ENCODE data around the gene GSDME. TPM values are rescaled to one million over a fixed set of nuclear protein-coding genes. Genes with fewer than 3 reads are reported as not detected.

GSDME gene
- total and polyA plus RNA-seq, 2 of the 4 experiments (the other 2 are of a cell fraction): 75.2 to 78.7 TPM

- WGBS, 2 experiments (ENCODE audit: extremely low coverage in 2 of 2, insufficient read length in 1 of 2): 82% methylated on average over 2 of the region's 3 CpGs; no CpG with 5 or more reads in 1 of the 2 experiments
- Histone ChIP-seq H2BK5ac (ENCODE audit: low read depth, low read length, poor library complexity, severe bottlenecking) (no peak overlapping the region), H4K8ac (ENCODE audit: low read depth in 2 of 2, low read length in 2 of 2) (no peak overlapping the region), H2BK20ac (ENCODE audit: low read depth, low read length) (no peak overlapping the region), H3K4me3 (ENCODE audit: insufficient read depth, low read depth, low read length) (no peak overlapping the region), H2AFZ (replicated peaks; ENCODE audit: low read length, poor library complexity) (no peak overlapping the region), H3K36me3 (ENCODE audit: control insufficient read depth, insufficient read depth, low read length) (peaks cover 20% of the 10 kb centered on the region), H3K9ac (ENCODE audit: low read depth, low read length) (no peak overlapping the region), H3K23ac (ENCODE audit: low read depth, low read length) (no peak overlapping the region), H2BK15ac (ENCODE audit: low read depth, low read length) (no peak overlapping the region), H3K27ac (ENCODE audit: insufficient read depth, low read length) (no peak overlapping the region), H4K91ac (ENCODE audit: insufficient read depth, low read depth, low read length) (no peak overlapping the region), H3K4me2 (ENCODE audit: low read depth, low read length) (no peak overlapping the region), H3K4me1 (ENCODE audit: control insufficient read depth, insufficient read depth, low read length) (peaks cover 8% of the 10 kb centered on the region; the same call in 1 of the 2 replicates), H2AK9ac (replicated peaks; ENCODE audit: low read depth, low read length, poor library complexity) (no peak overlapping the region), H2BK120ac (ENCODE audit: low read depth, low read length) (no peak overlapping the region), H2AK5ac (ENCODE audit: low read depth, low read length) (no peak overlapping the region), H4K5ac (ENCODE audit: low read depth, low read length) (no peak overlapping the region), H3K27me3 (ENCODE audit: control insufficient read depth, insufficient read depth, low read length) (no peaks in the 10 kb centered on the region), H4K20me1 (ENCODE audit: insufficient read depth, low read length) (no peaks in the 10 kb centered on the region; the same call in 1 of the 2 replicates), H3K14ac (replicated peaks; ENCODE audit: low read depth, low read length) (no peak overlapping the region), H3K9me3 (ENCODE audit: control insufficient read depth, insufficient read depth, low read length) (no peaks in the 10 kb centered on the region), H3K9me1 (ENCODE audit: insufficient read depth, low read length) (peaks cover 23% of the 10 kb centered on the region; the same call in 1 of the 2 replicates), H3K79me1 (ENCODE audit: low read depth in 1 of 2, low read length in 2 of 2) (peaks cover 16 to 40% of the 10 kb centered on the region in 2 experiments), H3K18ac (ENCODE audit: low read depth, low read length) (no peak overlapping the region), H3K56ac (ENCODE audit: extremely low read depth, insufficient read depth, low read length) (no peak overlapping the region), H3K4ac (ENCODE audit: low read depth, low read length) (no peak overlapping the region)
- in situ Hi-C loops (cut with MboI; ENCODE audit: low sequenced_read_pairs) (no loop called here), intact Hi-C loops (cut with micrococcal nuclease) (no loop called here), dilution Hi-C loops (cut with HindIII; ENCODE audit: low sequenced_read_pairs, unreplicated experiment) (no loop called here)
- no TSS peak for BruUV-seq (replicated peaks)
- no peak for TF ChIP-seq RCOR1 (IDR thresholded peaks at IDR 0.05; ENCODE audit: insufficient replicate concordance, low read length)
- no peak for TF ChIP-seq NFE2L2 (IDR thresholded peaks at IDR 0.05; ENCODE audit: low read depth, low read length)
- no peak for TF ChIP-seq SMC3 (IDR thresholded peaks at IDR 0.05; ENCODE audit: low read depth, low read length)
- TF ChIP-seq MAZ (IDR thresholded peaks at IDR 0.05; ENCODE audit: borderline replicate concordance, low read depth, low read length): no peak
- no peak for TF ChIP-seq MAFK (IDR thresholded peaks at IDR 0.05; ENCODE audit: low read depth, low read length)
- no peak for DNase-seq
- CTCF ChIA-PET: no interaction called here
- POLR2A ChIA-PET (ENCODE audit: unreplicated experiment): no interaction called here
- ATAC-seq (ENCODE audit: low read depth): no peak
These were observed 37.0 kb downstream of the GSDME start for GRCh38 chr7:24720283-24720682.
